Measurements from ENCODE around the gene SCRN2. TPM values are rescaled to one million over a fixed set of nuclear protein-coding genes. Genes with fewer than 3 reads are reported as not detected.

Gene SCRN2
- polyA plus RNA-seq, 1 donor, result 109 TPM

DNA sequence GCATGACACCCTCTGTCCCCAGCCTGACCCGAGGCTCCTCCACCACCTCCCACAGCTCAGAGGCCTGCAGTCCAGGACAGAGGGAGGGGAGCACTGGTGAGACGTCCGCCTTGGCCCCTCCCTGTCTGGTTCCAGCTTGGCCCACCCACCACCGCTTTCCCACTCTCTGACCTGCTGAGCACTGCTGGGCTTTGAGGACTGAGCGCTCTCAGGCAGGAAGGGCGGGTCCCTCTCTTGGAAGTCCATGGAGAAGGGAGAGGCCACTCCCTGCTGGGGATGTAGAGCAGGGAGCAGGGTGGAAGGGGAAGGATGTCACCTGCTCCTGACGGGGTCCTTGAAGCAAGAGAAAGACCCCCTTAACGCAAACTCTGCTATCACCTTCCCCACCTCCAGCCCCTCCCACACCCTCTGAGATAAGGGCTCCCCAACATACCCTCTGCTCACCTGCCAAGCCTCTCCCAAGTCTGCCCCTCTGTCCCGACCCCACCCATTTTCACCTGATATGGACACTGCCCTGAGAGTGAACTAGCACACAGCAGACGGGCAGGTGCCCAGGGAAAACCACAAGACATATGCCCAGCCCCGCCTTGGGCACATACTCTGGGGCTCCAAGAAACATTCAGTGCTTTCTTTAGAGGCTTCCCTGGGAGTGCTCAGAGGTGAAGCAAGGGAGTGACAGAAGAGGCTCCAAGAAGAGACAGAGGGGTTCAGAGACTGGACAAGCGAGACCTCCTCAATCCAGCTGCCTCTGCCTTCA, 20.9 kb downstream of the SCRN2 start:
- Histone ChIP-seq H3K27me3 (ENCODE audit: control insufficient read depth, insufficient read depth, low read length) (no peaks in the 10 kb centered on the region), H3K36me3 (ENCODE audit: control insufficient read depth, insufficient read depth, low read length) (peaks cover 56% of the 10 kb centered on the region), H3K9me3 (ENCODE audit: control insufficient read depth, low read depth, low read length) (no peaks in the 10 kb centered on the region), H3K4me3 (ENCODE audit: low read length) (peak overlapping the region; percentile 81), H3K4me1 (ENCODE audit: control insufficient read depth, insufficient read depth, low read length) (peaks cover 24% of the 10 kb centered on the region), H3K27ac (ENCODE audit: low read length) (peak overlapping the region; percentile 15)
- WGBS (ENCODE audit: insufficient coverage, low lambda C conversion rate), result no CpG with 5 or more reads among the region's 12 CpGs
- DNase-seq, result peak in 1 of 2 donors; percentile 80

DNA sequence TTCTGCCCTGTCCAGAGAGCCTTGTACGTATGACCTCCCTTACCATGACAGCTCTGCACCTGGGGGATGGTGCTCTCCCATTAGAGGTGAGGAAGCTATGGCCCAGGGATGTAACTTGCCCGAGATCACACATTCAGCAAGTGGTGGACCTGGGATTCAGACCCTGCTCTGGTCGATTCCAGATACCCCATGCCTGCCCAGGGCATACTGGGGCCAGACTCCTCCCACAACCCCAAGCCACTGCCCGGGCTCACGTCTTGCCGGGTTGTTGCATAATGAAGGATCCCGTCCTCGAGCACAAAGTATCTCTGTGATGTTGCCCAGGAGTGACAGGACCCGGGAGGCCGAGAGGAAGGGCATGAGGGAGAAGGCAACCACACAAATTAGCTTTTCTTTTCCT, 21.6 kb downstream of the SCRN2 start:
- Histone ChIP-seq H3K36me3 (ENCODE audit: control insufficient read depth, insufficient read depth, low read length) (peaks cover 63% of the 10 kb centered on the region), H3K4me1 (ENCODE audit: control insufficient read depth, insufficient read depth, low read length) (peaks cover 24% of the 10 kb centered on the region), H3K27ac (ENCODE audit: low read length) (no peak overlapping the region), H3K27me3 (ENCODE audit: control insufficient read depth, insufficient read depth, low read length) (no peaks in the 10 kb centered on the region), H3K9me3 (ENCODE audit: control insufficient read depth, low read depth, low read length) (no peaks in the 10 kb centered on the region), H3K4me3 (ENCODE audit: low read length) (no peak overlapping the region)
- DNase-seq, result no peak
- no CpG with 5 or more reads among the region's 10 CpGs for WGBS (ENCODE audit: insufficient coverage, low lambda C conversion rate)

DNA sequence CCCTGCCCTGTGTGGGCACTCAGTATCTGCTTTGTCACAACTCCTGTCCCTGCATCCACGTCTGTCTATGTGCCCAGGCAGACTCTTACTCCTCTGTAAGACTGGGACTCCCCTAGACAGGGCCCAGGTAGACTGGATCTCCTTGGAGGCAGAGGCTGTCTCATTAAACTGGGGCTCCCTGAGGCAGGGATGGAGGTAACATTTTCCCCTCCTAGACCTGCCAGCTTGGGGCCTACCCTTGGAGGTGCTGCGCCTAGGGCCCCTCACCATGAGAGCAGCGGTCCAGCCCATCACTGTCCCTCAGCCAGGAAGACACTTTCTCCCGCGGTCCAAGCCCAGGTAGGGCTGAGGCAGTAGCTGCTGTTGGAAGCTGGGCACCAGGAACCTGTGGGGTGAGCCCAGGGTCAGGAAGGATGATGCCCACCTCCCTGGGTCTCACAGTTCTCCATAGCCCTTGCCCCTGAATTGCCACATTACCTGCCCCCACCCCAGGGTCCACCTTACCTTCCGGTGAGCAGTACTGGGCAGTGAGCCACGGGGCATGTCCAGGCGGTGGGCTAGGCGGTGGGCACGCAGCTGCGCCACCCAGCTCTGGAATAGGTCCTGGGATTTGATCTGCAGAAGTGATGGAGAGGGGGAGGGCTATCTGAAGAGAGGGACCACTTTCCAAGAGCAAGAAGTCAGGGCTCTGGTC, 22.9 kb downstream of the SCRN2 start:
- Histone ChIP-seq H3K4me1 (ENCODE audit: control insufficient read depth, insufficient read depth, low read length) (peaks cover 24% of the 10 kb centered on the region), H3K27ac (ENCODE audit: low read length) (no peak overlapping the region), H3K27me3 (ENCODE audit: control insufficient read depth, insufficient read depth, low read length) (no peaks in the 10 kb centered on the region), H3K36me3 (ENCODE audit: control insufficient read depth, insufficient read depth, low read length) (peaks cover 61% of the 10 kb centered on the region), H3K9me3 (ENCODE audit: control insufficient read depth, low read depth, low read length) (no peaks in the 10 kb centered on the region), H3K4me3 (ENCODE audit: low read length) (no peak overlapping the region)
- WGBS (ENCODE audit: insufficient coverage, low lambda C conversion rate), result no CpG with 5 or more reads among the region's 11 CpGs
- no peak for DNase-seq

DNA sequence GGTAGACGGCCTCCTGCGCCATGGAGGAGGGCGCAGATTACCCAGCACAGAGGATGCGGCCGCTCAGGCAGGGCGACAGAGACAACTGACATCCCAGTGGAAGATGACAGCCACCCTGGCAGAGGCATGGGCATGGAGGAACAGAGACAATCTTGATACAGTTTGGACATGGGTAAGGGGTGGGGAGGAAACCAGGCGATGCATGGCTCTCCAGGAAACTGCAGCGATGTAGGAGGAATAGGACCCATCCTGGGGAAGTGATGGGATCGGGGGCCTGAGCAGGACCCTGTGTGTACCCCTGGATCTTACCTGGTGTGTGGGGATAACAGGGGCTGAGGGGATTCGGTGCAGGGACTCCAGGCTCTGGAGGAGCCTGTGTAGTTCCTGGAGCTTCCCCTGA, 24.1 kb downstream of the SCRN2 start:
- peaks cover 71% of the 10 kb centered on the region for H3K36me3 ChIP-seq (ENCODE audit: control insufficient read depth, insufficient read depth, low read length)
- no peaks in the 10 kb centered on the region for H3K9me3 ChIP-seq (ENCODE audit: control insufficient read depth, low read depth, low read length)
- no peak for DNase-seq
- H3K27ac ChIP-seq (ENCODE audit: low read length), result no peak overlapping the region
- H3K27me3 ChIP-seq (ENCODE audit: control insufficient read depth, insufficient read depth, low read length), result no peaks in the 10 kb centered on the region
- H3K4me3 ChIP-seq (ENCODE audit: low read length), result no peak overlapping the region
- no CpG with 5 or more reads among the region's 10 CpGs for WGBS (ENCODE audit: insufficient coverage, low lambda C conversion rate)
- peaks cover 19% of the 10 kb centered on the region for H3K4me1 ChIP-seq (ENCODE audit: control insufficient read depth, insufficient read depth, low read length)

DNA sequence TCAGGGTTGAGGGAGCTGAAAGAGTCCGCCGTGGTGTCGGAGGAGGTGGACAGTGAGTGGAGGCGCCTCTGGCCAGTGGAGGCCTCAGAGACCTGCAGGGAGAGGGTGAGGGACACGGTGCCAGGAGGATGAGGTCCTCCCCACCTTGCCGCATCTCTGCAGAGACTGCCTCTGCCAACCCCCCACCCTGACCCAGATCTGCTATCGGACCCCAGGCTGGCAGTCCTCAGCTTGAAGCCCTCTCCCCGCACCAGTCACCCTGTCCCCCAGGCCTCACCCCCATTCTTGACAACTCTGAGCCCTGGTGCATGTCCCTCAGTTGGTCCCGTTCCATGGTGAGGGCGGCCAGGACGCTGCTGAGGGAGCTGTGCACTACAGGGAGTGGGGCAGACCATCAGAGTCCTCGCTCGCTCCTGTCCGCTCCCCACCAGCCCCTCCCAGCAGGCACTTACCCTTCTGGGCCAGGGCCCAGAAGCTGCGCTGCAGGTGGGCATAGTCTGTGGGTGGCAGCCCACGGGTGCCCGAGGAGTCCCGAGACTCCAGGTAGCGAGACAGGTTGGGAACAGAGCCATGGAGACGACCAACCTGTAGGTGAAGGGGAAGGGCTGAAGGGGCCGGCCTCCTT, 24.9 kb downstream of the SCRN2 start:
- H3K27ac ChIP-seq (ENCODE audit: low read length), result no peak overlapping the region
- peaks cover 71% of the 10 kb centered on the region for H3K36me3 ChIP-seq (ENCODE audit: control insufficient read depth, insufficient read depth, low read length)
- peaks cover 14% of the 10 kb centered on the region for H3K4me1 ChIP-seq (ENCODE audit: control insufficient read depth, insufficient read depth, low read length)
- no CpG with 5 or more reads among the region's 21 CpGs for WGBS (ENCODE audit: insufficient coverage, low lambda C conversion rate)
- H3K4me3 ChIP-seq (ENCODE audit: low read length), result no peak overlapping the region
- no peak for DNase-seq
- no peaks in the 10 kb centered on the region for H3K9me3 ChIP-seq (ENCODE audit: control insufficient read depth, low read depth, low read length)
- no peaks in the 10 kb centered on the region for H3K27me3 ChIP-seq (ENCODE audit: control insufficient read depth, insufficient read depth, low read length)

DNA sequence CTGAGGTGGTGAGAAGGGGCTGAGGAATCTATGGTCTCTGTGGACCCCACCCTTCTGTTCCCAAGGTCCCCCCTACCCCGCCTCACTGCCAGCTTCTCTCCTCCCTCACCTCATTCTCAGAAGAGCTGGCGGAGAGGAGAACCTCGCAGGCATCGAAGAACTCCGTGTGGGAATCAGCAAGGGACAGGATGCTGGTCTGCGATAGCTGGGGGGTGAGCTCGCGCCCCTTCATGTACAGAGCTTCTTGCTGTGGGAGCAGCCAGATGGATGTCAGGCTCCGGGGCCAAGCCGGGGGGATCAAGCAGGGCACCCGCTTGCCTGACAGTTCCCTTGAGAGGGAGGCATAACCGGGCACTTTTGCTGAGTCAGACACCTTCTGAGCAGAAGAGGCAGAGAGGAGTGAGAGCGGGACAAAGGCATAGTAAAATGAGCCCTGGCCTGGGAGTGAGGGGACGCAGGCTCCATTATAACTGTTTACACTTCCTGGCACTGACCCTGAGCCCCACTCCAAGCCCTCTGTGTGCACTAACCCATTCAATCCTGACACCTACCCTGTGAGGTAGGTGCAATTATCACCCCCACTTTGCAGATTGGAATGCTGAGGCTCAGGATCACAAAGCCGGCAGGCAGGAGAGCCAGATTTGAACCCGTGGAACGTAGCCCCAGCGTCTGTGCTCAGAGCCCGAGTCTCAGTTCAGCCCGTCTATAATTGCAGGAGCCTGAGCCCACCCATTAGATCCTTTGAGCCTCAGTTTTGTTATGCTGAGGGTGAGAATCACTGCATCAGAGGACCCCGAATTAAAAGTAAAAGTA, 25.8 kb downstream of the SCRN2 start:
- Histone ChIP-seq H3K4me1 (ENCODE audit: control insufficient read depth, insufficient read depth, low read length) (peaks cover 12% of the 10 kb centered on the region), H3K27me3 (ENCODE audit: control insufficient read depth, insufficient read depth, low read length) (no peaks in the 10 kb centered on the region), H3K9me3 (ENCODE audit: control insufficient read depth, low read depth, low read length) (no peaks in the 10 kb centered on the region), H3K4me3 (ENCODE audit: low read length) (no peak overlapping the region), H3K36me3 (ENCODE audit: control insufficient read depth, insufficient read depth, low read length) (peaks cover 74% of the 10 kb centered on the region), H3K27ac (ENCODE audit: low read length) (no peak overlapping the region)
- DNase-seq, result no peak
- 80% methylated on average over 1 of the region's 21 CpGs for WGBS (ENCODE audit: insufficient coverage, low lambda C conversion rate)

DNA sequence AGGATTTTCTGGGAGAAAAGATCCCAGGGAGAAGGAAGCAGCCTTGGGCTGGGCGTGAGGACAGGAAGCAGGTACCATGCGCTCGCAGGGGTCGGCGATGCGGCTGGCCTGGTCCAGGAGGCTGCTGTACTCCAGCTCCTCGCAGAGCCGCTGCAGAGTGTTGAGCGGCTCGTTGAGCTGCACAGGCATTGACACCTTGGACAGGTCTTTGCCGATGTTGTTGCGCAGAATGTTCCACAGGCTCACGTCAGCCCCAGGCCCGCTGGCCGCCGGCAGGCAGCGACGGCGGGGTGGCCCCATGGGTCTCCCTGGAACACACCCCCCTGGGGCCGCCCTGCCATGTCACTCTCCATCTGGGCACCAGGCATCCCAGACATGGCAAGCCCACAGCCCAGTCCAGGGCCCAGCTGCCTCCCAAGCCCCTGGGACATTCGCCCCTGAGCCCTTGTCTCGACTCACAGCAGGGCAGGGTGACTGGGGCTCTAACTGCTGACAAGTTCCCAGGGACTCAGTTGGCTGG, 27.5 kb downstream of the SCRN2 start:
- H3K27me3 ChIP-seq (ENCODE audit: control insufficient read depth, insufficient read depth, low read length), result no peaks in the 10 kb centered on the region
- no peak overlapping the region for H3K27ac ChIP-seq (ENCODE audit: low read length)
- DNase-seq, result no peak
- no peak overlapping the region for H3K4me3 ChIP-seq (ENCODE audit: low read length)
- no peaks in the 10 kb centered on the region for H3K9me3 ChIP-seq (ENCODE audit: control insufficient read depth, low read depth, low read length)
- H3K36me3 ChIP-seq (ENCODE audit: control insufficient read depth, insufficient read depth, low read length), result peaks cover 78% of the 10 kb centered on the region
- WGBS (ENCODE audit: insufficient coverage, low lambda C conversion rate), result no CpG with 5 or more reads among the region's 22 CpGs
- peaks cover 23% of the 10 kb centered on the region for H3K4me1 ChIP-seq (ENCODE audit: control insufficient read depth, insufficient read depth, low read length)

DNA sequence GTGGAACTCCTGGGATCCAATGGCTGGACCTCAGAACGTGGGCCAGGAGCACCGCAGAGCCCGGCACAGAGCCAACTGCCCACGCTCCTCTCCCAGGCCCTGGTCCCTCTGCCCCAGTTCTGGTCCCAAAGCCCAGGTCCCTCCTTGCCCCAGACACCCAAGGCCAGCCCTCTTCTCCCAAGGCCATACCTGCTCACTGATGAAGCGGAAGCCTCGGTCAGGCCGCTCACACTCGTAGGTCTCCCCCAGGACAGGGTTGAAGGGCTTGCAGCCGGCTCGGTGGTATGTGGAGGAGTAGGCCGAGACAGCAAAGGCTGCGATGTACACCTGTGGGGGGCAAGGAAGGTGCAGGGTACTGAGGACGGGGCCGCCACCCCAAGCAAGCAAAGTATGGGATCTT, 28.0 kb downstream of the SCRN2 start:
- peaks cover 78% of the 10 kb centered on the region for H3K36me3 ChIP-seq (ENCODE audit: control insufficient read depth, insufficient read depth, low read length)
- DNase-seq, result no peak
- H3K27ac ChIP-seq (ENCODE audit: low read length), result no peak overlapping the region
- H3K4me1 ChIP-seq (ENCODE audit: control insufficient read depth, insufficient read depth, low read length), result peaks cover 23% of the 10 kb centered on the region
- no peak overlapping the region for H3K4me3 ChIP-seq (ENCODE audit: low read length)
- no CpG with 5 or more reads among the region's 14 CpGs for WGBS (ENCODE audit: insufficient coverage, low lambda C conversion rate)
- H3K9me3 ChIP-seq (ENCODE audit: control insufficient read depth, low read depth, low read length), result no peaks in the 10 kb centered on the region
- no peaks in the 10 kb centered on the region for H3K27me3 ChIP-seq (ENCODE audit: control insufficient read depth, insufficient read depth, low read length)

DNA sequence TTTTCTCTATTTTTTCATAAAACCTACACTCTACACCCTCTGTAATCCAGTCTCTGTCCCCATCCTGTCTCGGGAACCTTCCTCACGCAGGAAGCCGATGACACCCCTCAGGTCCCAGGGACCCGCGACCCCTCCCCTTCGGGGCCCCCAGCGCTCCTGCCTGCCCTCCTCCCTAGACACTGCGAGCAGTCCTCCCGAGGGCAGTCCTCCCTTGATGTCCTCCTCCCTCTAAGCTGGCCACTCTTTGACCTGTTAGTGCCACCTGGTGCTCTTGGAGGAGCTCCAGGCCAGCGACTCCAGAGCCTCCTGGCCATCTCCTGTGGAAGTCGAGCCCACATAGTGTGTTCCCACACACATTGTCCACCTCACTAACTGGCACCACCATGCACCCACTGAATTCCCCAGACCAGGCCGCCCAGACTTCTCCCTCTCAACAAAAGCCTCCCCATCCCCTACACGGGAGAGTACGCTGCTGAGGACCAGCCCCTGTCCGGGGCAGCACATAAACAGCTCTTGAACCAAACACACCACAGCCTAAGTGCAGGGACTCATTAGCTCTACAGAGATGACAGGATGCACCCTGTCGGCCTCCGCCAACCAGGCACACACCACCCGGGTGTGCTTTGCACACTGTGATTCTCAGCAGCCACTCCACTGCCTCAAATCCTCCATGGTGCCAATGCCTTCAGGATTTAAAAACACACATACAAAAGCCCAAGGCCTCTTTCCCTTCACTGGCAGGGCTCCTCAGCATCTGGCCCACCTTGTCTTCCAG, 28.7 kb downstream of the SCRN2 start:
- H3K4me3 ChIP-seq (ENCODE audit: low read length), result no peak overlapping the region
- H3K9me3 ChIP-seq (ENCODE audit: control insufficient read depth, low read depth, low read length), result no peaks in the 10 kb centered on the region
- no peaks in the 10 kb centered on the region for H3K27me3 ChIP-seq (ENCODE audit: control insufficient read depth, insufficient read depth, low read length)
- no CpG with 5 or more reads among the region's 18 CpGs for WGBS (ENCODE audit: insufficient coverage, low lambda C conversion rate)
- peaks cover 23% of the 10 kb centered on the region for H3K4me1 ChIP-seq (ENCODE audit: control insufficient read depth, insufficient read depth, low read length)
- no peak for DNase-seq
- peaks cover 78% of the 10 kb centered on the region for H3K36me3 ChIP-seq (ENCODE audit: control insufficient read depth, insufficient read depth, low read length)
- no peak overlapping the region for H3K27ac ChIP-seq (ENCODE audit: low read length)
